CD4-positive, CD25-positive, alpha-beta regulatory T cell (primary cell): Measurements from ENCODE around the gene TBCC. TPM values are rescaled to one million over a fixed set of nuclear protein-coding genes. Genes with fewer than 3 reads are reported as not detected.
"Not testable (repeated sequence)": the region's sequence is repeated elsewhere in the genome, so short reads cannot be mapped to it uniquely, and the experiment has no call there.

Experiments used
- ATAC-seq, 2 donors: fragments of 150-1000 bp; cut with Tn5 transposase; one replicate each; pipeline ENCODE4 v1.10.0; 2021; ENCODE audit warnings: low read depth in 2 of 2, moderate number of reproducible peaks in 2 of 2, moderate library complexity in 1 of 2
- DNase-seq, 3 donors: peaks; one replicate each; pipeline versions ENCODE4 v3.0.0 to v3.0.0-alpha.2; 2012 to 2022; ENCODE audit warnings: mixed read lengths in 1 of 3
- H3K27ac ChIP-seq: one replicate; pipeline ENCODE4 v1.7.0; 2013; ENCODE audit warnings: mild to moderate bottlenecking, low read length; ENCODE audit not compliant: insufficient read depth, poor library complexity, severe bottlenecking
- H3K27me3 ChIP-seq: one replicate; pipeline ENCODE4 v1.7.0; 2013; ENCODE audit warnings: low read length; ENCODE audit not compliant: control insufficient read depth, insufficient read depth
- H3K36me3 ChIP-seq: one replicate; pipeline ENCODE4 v1.7.0; 2013; ENCODE audit warnings: mild to moderate bottlenecking, low read length, moderate library complexity; ENCODE audit not compliant: control insufficient read depth, insufficient read depth
- H3K4me1 ChIP-seq: 2 replicates; pipeline ENCODE4 v1.7.0; 2013; ENCODE audit warnings: mild to moderate bottlenecking, low read length; ENCODE audit not compliant: insufficient read depth, control insufficient read depth, poor library complexity, severe bottlenecking
- H3K4me3 ChIP-seq: one replicate; pipeline ENCODE4 v1.7.0; 2013; ENCODE audit warnings: low read depth, mild to moderate bottlenecking, low read length, moderate library complexity
- H3K9me3 ChIP-seq, 2 experiments: 1 replicate in 1 of 2; 2 replicates in 1 of 2; pipeline ENCODE4 v1.7.0; 2013; ENCODE audit warnings: low read length in 2 of 2, mild to moderate bottlenecking in 1 of 2, moderate library complexity in 1 of 2; ENCODE audit not compliant: control insufficient read depth in 2 of 2
- H3K27ac Mint-ChIP-seq, 3 donors: one replicate each; pipeline ENCODE4 v1.8.0; 2020 to 2022; ENCODE audit warnings: mild to moderate bottlenecking in 3 of 3, mixed read lengths in 3 of 3, moderate library complexity in 2 of 3
- H3K27me3 Mint-ChIP-seq: one replicate; pipeline ENCODE4 v1.8.0; 2022; ENCODE audit warnings: mild to moderate bottlenecking, mixed read lengths
- H3K36me3 Mint-ChIP-seq: one replicate; pipeline ENCODE4 v1.8.0; 2020; ENCODE audit warnings: mixed read lengths
- H3K4me1 Mint-ChIP-seq, 4 donors: one replicate each; pipeline ENCODE4 v1.8.0; 2020 to 2022; ENCODE audit warnings: mixed read lengths in 4 of 4, mild to moderate bottlenecking in 1 of 4
- H3K4me3 Mint-ChIP-seq, 4 donors: one replicate each; pipeline ENCODE4 v1.8.0; 2020 to 2022; ENCODE audit warnings: mild to moderate bottlenecking in 4 of 4, mixed read lengths in 4 of 4, moderate library complexity in 3 of 4
- H3K9me3 Mint-ChIP-seq, 7 donors: one replicate each; pipeline ENCODE4 v1.8.0; 2020 to 2022; ENCODE audit warnings: mixed read lengths in 7 of 7, mild to moderate bottlenecking in 3 of 7, moderate library complexity in 2 of 7
- polyA plus RNA-seq, 4 donors: library from polyadenylated mRNA; unstranded; fragments of 300-500 nt; fragmentation: Illumina TruSeq; gene quantifications; one replicate each; pipeline ENCODE4 v1.2.3, GENCODE V29; 2021
- total RNA-seq: library from RNA; stranded (reverse); gene quantifications from one replicate; pipeline ENCODE4 v1.2.3, GENCODE V29; 2022

The TBCC gene
- total and polyA plus RNA-seq, 5 donors from 2014 or later, result 89.2 to 136 (median 133) TPM

- H3K27me3 ChIP-seq, result no peaks in the 10 kb centered on the region
- peaks cover 63% of the 10 kb centered on the region for H3K4me1 ChIP-seq
- Mint-ChIP-seq H3K36me3 (no peaks in the 10 kb centered on the region), H3K27me3 (peaks cover 18% of the 10 kb centered on the region), H3K27ac (peak overlapping the region in 2 of 3 donors; percentile 71 to 100), H3K9me3 (peaks cover 0 to 3% (median 0%) of the 10 kb centered on the region in 7 donors), H3K4me3 (peak overlapping the region in 3 of 4 donors; percentile 33 to 78 (median 54)), H3K4me1 (peaks cover 29 to 59% (median 49%) of the 10 kb centered on the region in 4 donors)
- no peak for DNase-seq
- no peaks in the 10 kb centered on the region for H3K36me3 ChIP-seq
- no peaks in the 10 kb centered on the region for H3K9me3 ChIP-seq
- no peak overlapping the region for H3K27ac ChIP-seq
- peak overlapping the region; percentile 16 for H3K4me3 ChIP-seq
- ATAC-seq, result no peak
Measured at GRCh38 chr6:42779521-42779920, 33.6 kb upstream of the TBCC start.

- H3K4me1 Mint-ChIP-seq, result peaks cover 32 to 71% (median 57%) of the 10 kb centered on the region in 4 donors
- H3K4me3 Mint-ChIP-seq, result no peak overlapping the region
- Histone ChIP-seq H3K9me3 (no peaks in the 10 kb centered on the region), H3K4me3 (no peak overlapping the region), H3K27me3 (no peaks in the 10 kb centered on the region), H3K4me1 (peaks cover 77% of the 10 kb centered on the region), H3K27ac (no peak overlapping the region), H3K36me3 (no peaks in the 10 kb centered on the region)
- no peak for DNase-seq
- H3K36me3 Mint-ChIP-seq, result no peaks in the 10 kb centered on the region
- peak overlapping the region in 2 of 3 donors; percentile 73 to 76 for H3K27ac Mint-ChIP-seq
- H3K9me3 Mint-ChIP-seq, result peaks cover 0 to 2% (median 0%) of the 10 kb centered on the region in 7 donors
- H3K27me3 Mint-ChIP-seq, result peaks cover 10% of the 10 kb centered on the region
- no peak for ATAC-seq
Measured at GRCh38 chr6:42778122-42778521, 32.2 kb upstream of the TBCC start.

GRCh38 chr6:42777126-42777822 is 31.4 kb upstream of the TBCC start:
- DNase-seq, result peak in 1 of 3 donors; percentile 31
- peaks cover 6% of the 10 kb centered on the region for H3K27me3 Mint-ChIP-seq
- Histone ChIP-seq H3K4me1 (peaks cover 86% of the 10 kb centered on the region), H3K4me3 (no peak overlapping the region), H3K27ac (peak overlapping the region; percentile 98), H3K36me3 (no peaks in the 10 kb centered on the region), H3K9me3 (no peaks in the 10 kb centered on the region), H3K27me3 (no peaks in the 10 kb centered on the region)
- no peaks in the 10 kb centered on the region for H3K36me3 Mint-ChIP-seq
- H3K9me3 Mint-ChIP-seq, result peaks cover 0 to 1% (median 0%) of the 10 kb centered on the region in 7 donors
- peaks cover 36 to 79% (median 62%) of the 10 kb centered on the region in 4 donors for H3K4me1 Mint-ChIP-seq
- no peak for ATAC-seq
- H3K27ac Mint-ChIP-seq, result peak overlapping the region; percentile 72 to 100 (median 87)
- peak overlapping the region in 3 of 4 donors; percentile 14 to 87 (median 78) for H3K4me3 Mint-ChIP-seq

- H3K36me3 ChIP-seq, H3K9me3 ChIP-seq, H3K27me3 Mint-ChIP-seq, H3K36me3 Mint-ChIP-seq, H3K27me3 ChIP-seq, H3K9me3 Mint-ChIP-seq: not testable (repeated sequence)
- H3K4me1 Mint-ChIP-seq, result peaks cover 41 to 88% (median 65%) of the 10 kb centered on the region in 4 donors
- peak overlapping the region; percentile 98 to 100 (median 98) for H3K27ac Mint-ChIP-seq
- peak overlapping the region; percentile 98 for H3K27ac ChIP-seq
- H3K4me3 ChIP-seq, result peak overlapping the region; percentile 73
- ATAC-seq, result peak; percentile 5 to 15
- H3K4me1 ChIP-seq, result peaks cover 91% of the 10 kb centered on the region
- DNase-seq, result peak; percentile 19 to 80 (median 61)
- H3K4me3 Mint-ChIP-seq, result peak overlapping the region; percentile 85 to 93 (median 86)
Measured at GRCh38 chr6:42774821-42775487, 29.1 kb upstream of the TBCC start.

- no peaks in the 10 kb centered on the region for H3K9me3 ChIP-seq
- ATAC-seq (no peak), DNase-seq (peak in 2 of 3 donors; percentile 37 to 69)
- H3K36me3 Mint-ChIP-seq, result peaks cover 3% of the 10 kb centered on the region
- peak overlapping the region; percentile 98 for H3K27ac ChIP-seq
- peak overlapping the region; percentile 73 for H3K4me3 ChIP-seq
- peaks cover 44 to 88% (median 65%) of the 10 kb centered on the region in 4 donors for H3K4me1 Mint-ChIP-seq
- no peaks in the 10 kb centered on the region for H3K36me3 ChIP-seq
- peak overlapping the region; percentile 85 to 93 (median 86) for H3K4me3 Mint-ChIP-seq
- peak overlapping the region; percentile 98 to 100 (median 98) for H3K27ac Mint-ChIP-seq
- no peaks in the 10 kb centered on the region for H3K27me3 ChIP-seq
- H3K4me1 ChIP-seq, result peaks cover 92% of the 10 kb centered on the region
- H3K9me3 Mint-ChIP-seq, result peaks cover 0 to 1% (median 0%) of the 10 kb centered on the region in 7 donors
- H3K27me3 Mint-ChIP-seq, result no peaks in the 10 kb centered on the region
Measured at GRCh38 chr6:42774201-42774600, 28.3 kb upstream of the TBCC start.

GRCh38 chr6:42771741-42772100 is 25.8 kb upstream of the TBCC start:
- Histone ChIP-seq H3K27ac (peak overlapping the region; percentile 98), H3K27me3 (no peaks in the 10 kb centered on the region), H3K4me3 (peak overlapping the region; percentile 87), H3K9me3 (no peaks in the 10 kb centered on the region), H3K36me3 (no peaks in the 10 kb centered on the region), H3K4me1 (peaks cover 71% of the 10 kb centered on the region)
- Mint-ChIP-seq H3K36me3 (peaks cover 16% of the 10 kb centered on the region), H3K4me3 (peak overlapping the region; percentile 84 to 94 (median 86)), H3K9me3 (peaks cover 0 to 3% (median 0%) of the 10 kb centered on the region in 7 donors), H3K4me1 (peaks cover 30 to 86% (median 59%) of the 10 kb centered on the region in 4 donors), H3K27me3 (no peaks in the 10 kb centered on the region), H3K27ac (peak overlapping the region; percentile 100)
- peak in 2 of 3 donors; percentile 56 to 69 for DNase-seq
- peak; percentile 7 to 21 for ATAC-seq

- Mint-ChIP-seq H3K9me3 (peaks cover 0 to 3% (median 0%) of the 10 kb centered on the region in 7 donors), H3K27me3 (no peaks in the 10 kb centered on the region), H3K27ac (peak overlapping the region; percentile 85 to 100 (median 92)), H3K36me3 (peaks cover 16% of the 10 kb centered on the region), H3K4me3 (peak overlapping the region in 1 of 4 donors; percentile 61), H3K4me1 (peaks cover 36 to 78% (median 54%) of the 10 kb centered on the region in 4 donors)
- Histone ChIP-seq H3K4me1 (peaks cover 53% of the 10 kb centered on the region), H3K36me3 (no peaks in the 10 kb centered on the region), H3K27me3 (no peaks in the 10 kb centered on the region), H3K27ac (peak overlapping the region; percentile 98), H3K9me3 (no peaks in the 10 kb centered on the region), H3K4me3 (no peak overlapping the region)
- ATAC-seq (no peak), DNase-seq (no peak)
Measured at GRCh38 chr6:42769836-42770235, 23.9 kb upstream of the TBCC start.
